GM18519 (cell line): ENCODE measurements around the gene NTM.

Experiments
- ATAC-seq: cut with Tn5 transposase; IDR thresholded peaks from one replicate; pipeline ENCODE4 v1.9.1; 2021; ENCODE audit warnings: mild to moderate bottlenecking, moderate library complexity; ENCODE audit not compliant: unreplicated experiment, low FRiP score

Gene NTM

DNA sequence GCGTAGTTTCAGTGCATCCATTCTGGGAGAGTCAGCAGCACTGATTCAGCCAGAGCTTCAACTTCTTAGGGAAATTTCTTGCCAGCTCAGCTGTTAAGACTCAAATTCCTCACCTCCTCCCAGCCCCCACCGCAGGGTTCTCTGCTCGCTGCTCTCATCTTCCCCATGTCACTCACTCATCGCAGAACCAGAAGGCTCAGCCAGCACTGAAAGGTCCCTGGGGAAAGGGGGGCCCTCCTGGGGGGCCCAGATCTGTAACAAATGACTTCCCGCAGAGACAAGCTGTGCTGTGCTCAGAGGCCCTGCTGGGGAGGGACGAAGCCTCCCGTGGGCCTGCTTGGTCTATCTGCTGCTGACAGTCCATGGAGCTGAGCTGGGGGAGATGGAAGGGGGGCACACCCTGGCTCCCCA is 220.6 kb downstream of the NTM start:
- ATAC-seq = no peak

DNA sequence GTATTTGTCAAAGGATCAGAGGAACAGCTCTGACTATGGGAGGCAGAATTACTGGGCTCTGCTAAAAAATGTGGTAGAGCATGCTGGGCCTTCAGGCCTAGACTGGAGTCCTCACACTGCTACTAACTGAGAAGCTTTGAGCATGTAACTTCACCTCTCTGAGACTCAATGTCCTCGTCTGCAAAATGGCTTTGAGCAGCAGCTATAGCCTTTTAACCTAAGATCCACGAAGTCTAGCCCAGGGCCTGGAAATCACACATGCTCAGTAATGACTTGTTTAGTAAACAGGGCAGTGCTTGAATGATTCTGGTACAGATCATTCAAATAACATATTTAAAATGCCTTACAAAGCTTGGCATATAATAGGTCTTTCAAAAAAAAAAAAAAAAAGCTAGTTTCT is 221.7 kb downstream of the NTM start:
- no peak for ATAC-seq

DNA sequence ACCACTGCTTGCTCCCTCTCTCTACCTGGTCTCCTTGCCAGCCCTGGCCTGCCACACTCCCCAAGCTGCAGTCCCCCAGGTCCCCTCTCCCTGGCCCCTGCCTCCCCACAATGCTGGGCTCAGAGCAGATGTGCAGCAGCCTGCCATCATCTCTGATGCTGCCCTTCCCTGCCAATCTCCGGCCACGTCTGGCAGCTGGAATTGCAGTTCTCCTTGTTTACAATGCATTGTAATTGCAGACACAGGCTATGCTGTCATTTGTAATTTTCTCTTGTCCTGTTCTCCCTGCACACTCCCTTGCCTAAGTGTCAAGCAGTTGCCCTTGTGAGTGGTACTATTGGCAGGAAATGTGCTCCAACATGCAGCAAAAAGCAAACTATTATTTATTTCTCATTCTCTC is 222.3 kb downstream of the NTM start:
- no peak for ATAC-seq

- no peak for ATAC-seq
Measured at GRCh38 chr11:131593301-131593700, 222.9 kb downstream of the NTM start.

- ATAC-seq = no peak
Measured at GRCh38 chr11:131595797-131596196, 225.4 kb downstream of the NTM start.

DNA sequence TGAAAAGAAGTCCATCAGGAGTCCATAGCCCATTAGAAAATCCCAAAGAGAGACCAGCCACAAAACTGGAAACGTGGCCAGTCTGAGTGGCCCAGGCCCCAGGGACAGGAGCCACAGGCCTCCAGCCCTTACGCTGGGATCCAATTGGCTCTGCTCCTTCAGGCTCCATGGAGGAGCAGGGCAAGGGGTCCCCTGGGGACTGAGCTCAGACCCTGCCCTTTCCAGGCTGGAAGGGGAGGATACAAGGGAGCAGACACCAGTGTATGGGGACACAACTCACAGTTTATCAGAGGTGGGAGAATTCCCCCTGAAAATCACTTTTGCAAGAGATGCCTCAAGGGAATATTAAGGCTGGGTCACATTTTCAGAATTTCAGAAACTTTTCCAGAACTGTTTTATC is 227.5 kb downstream of the NTM start:
- ATAC-seq = no peak

DNA sequence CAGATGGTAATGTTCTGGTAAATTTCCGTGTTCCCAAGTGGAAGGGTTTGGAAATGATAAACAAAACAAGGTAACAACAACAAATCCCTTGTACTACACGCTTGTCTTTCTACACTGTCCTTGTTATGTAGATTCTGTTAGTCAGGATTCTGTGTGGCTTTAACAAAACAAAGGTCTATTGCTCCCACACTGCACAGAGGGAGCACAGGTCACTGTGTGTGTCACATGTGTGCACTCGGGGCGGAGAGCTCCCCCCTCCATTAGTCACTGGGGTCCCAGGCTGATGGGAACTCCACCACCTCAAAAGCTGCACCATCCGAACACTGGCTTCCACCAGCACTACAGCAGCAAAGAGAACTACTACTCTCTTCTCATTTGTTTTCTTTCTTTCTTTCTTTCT is 227.9 kb downstream of the NTM start:
- no peak for ATAC-seq

DNA sequence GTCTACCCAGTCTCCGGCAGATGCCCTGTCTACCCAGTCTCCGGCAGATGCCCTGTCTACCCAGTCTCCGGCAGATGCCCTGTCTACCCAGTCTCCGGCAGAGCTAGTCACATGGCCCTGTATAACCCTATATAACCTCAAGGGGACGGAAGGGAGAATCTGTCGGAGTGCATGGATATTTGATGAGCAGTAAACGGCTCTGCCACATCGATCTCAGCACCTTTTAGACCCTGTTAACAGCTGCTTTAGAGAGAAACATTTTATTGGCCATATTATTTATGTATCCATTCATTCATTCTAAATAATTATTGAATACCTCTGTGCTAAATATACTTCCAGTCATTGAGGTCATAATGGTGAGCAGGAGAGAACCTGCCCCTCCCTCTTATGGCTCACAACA is 228.9 kb downstream of the NTM start:
- ATAC-seq = no peak

DNA sequence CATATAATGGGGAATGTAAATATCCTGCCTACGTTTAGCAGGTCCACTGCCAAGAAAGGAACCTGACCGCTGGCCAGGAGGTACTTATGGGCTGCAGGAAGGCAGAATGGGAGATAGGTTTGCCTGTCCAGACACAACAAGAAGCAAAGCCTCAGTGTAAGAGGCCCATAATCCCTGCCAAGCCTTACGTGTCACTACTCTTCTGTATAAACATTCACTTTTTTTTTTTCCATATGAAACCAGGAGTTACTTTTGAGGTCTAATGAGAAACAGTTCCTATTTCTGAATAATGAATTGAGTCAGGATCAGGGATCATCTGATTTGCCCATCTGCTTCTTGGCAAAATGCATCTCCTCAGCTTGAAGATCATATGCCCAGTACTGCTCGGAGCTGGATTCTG is 230.2 kb downstream of the NTM start:
- ATAC-seq = no peak

DNA sequence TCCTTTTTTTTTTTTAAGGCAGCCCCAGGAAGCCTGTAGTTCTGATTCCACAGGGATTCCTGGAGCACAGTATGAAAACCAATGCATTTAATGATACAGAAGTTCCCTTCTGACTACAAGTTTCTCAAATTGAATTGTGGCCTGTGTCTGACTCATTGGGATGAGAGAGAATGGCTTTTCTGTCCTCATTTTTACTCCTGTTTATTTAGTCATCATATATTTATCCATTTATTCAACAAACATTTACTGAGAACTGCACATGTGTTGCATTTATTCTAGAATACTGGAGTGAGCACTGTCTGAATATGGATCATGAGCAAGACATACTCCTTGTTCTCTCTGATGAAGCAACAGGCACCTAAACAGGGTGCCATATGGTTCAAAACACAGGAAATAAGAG is 231.2 kb downstream of the NTM start:
- no peak for ATAC-seq

- ATAC-seq = no peak
Measured at GRCh38 chr11:131602431-131602830, 232.0 kb downstream of the NTM start.

DNA sequence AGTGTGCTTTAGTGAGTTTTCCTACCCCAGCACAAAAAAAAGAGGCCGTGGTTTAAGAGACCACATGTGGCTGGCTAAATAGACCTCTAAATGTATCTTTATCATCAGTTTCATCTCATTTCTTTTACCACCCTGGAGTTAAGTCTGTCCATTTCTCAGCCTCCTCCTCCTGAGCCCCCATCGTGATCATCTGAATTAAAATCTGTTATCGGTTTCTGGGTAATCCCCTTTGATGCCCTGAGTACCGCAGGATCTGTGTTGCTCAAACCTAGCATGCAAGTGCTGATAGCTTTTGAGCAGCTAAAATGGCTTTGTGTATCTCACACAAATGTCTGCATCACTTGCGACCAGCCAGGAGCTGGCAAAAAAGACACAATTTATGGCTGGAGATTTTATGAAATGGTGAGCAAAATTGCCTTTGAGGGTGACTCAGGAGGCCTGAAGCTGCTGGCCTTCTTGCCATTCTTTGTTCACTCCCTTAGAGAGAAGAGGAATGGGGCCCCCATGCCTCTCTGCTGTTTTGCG is 236.5 kb downstream of the NTM start:
- ATAC-seq = no peak

DNA sequence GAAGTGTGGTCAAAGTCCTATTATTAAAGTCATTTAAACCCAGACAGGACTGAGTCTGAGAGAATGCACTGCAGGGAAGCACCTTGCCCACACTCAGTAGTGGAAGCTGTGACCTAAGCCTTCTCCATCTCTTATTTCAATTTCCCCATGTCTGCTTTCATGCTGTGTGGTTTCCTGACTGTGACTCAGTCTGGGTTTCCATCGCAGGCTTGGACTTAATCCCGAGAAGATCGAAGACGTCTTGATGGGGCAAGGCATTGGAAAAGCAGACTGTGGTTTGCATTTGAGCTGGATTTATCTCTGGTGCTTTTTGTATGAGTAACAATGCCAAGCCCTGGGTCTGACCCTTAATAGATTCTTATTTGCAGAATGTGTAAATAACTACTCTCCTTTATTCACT is 238.9 kb downstream of the NTM start:
- ATAC-seq = no peak

GRCh38 chr11:131609921-131610320 is 239.5 kb downstream of the NTM start:
- no peak for ATAC-seq

DNA sequence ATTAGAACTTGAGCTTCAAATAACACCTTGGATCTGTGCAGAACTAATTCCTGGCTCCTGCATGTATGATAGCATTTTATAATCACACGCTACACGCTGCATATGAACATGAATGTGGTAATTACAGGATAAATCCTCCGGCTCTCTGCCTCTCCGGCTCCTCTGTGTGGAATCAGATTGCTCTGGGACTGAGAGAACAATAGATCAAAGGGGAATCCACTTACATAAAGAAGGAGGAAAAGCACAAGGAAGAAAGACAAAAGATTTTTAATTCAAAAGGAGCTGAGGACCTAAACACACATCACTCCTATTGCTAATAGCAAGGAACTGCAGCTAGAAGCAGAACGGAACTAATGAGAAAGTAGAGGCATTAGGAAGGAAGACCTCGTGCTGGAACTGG is 240.9 kb downstream of the NTM start:
- no peak for ATAC-seq

DNA sequence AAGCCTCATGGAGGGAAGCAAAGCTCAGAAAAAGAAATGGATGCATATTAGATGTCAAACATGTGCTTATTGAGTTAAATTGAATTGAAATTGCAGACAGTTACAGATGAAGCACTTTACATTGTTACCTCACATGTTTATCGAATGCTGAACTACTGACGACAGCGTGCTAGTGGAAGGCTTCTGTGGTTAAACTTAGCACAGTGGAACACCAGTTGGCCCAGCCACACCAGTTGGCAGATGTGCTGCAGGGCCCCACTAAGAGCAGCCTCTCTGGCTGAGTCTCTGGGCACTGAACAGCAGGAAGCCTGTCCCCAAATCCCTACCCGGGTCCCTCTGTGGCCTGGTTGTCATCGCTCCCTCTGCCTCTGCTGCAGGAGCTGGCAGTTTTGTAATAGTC is 242.1 kb downstream of the NTM start:
- ATAC-seq = no peak

- no peak for ATAC-seq
Measured at GRCh38 chr11:131614631-131615030, 244.2 kb downstream of the NTM start.

GRCh38 chr11:131615611-131616010 is 245.2 kb downstream of the NTM start:
- no peak for ATAC-seq

- ATAC-seq = no peak
Measured at GRCh38 chr11:131616481-131617140, 246.2 kb downstream of the NTM start.

- ATAC-seq = no peak
Measured at GRCh38 chr11:131618201-131618600, 247.8 kb downstream of the NTM start.

- ATAC-seq = no peak
Measured at GRCh38 chr11:131622193-131622592, 251.8 kb downstream of the NTM start.

- ATAC-seq = no peak
Measured at GRCh38 chr11:131624531-131624930, 254.1 kb downstream of the NTM start.

DNA sequence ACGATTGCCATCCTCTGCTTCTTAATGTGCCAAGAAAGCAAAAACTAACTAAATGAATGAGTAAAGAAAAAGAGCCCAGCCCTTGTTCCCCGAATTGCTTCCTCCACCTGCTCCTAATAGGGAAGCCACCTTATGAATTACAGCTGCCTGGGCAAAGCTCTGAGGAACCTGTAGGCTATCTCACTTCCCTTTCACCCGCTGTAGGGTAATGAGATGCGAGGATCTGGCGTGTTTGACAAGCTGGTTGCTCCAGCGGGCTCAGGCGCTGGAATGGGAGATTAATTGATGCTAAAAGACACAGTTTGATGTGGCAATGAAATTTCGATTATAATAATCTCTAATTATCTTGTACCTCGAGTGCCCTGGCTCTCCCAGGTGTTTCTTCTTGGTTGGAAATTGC is 256.4 kb downstream of the NTM start:
- ATAC-seq = no peak
